22Rv1 (cell line): ENCODE measurements around the gene SCN7A.

Experiments used
- CTCF ChIP-seq: fragments of 450-650 bp; IDR thresholded peaks from 2 replicates; pipeline ENCODE4 v1.5.1; 2017; ENCODE audit warnings: mild to moderate bottlenecking
- ZFX ChIP-seq: fragments of 450-650 bp; IDR thresholded peaks from 2 replicates; pipeline ENCODE4 v1.6.1; 2017; ENCODE audit warnings: antibody characterized with exemption, borderline replicate concordance

DNA sequence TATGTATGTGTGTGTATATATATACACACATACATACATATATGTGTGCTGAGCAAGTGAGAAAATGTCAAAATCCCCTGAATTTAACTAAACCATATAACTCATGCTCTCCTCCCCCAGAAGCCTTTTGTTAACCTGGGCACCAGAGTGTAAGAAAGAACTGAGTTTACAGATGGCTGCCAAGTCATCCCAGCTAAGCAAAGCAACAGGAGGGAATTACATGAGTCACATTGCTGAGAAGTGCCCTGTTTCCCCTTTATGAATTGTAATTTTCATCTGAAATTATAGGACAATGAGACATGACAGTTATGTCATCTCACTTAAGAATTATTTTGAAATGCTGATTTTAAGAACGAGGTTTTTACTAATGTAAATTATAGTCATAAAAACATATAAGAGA is 29.9 kb downstream of the SCN7A start:
- TF ChIP-seq CTCF, result no peak
- no peak for TF ChIP-seq ZFX
